B cell (primary cell): ENCODE results near the gene TRDN. TPM values are rescaled to one million over a fixed set of nuclear protein-coding genes. Genes with fewer than 3 reads are reported as not detected.

Experiments used
- ATAC-seq: fragments of 200-7000 bp; cut with Tn5 transposase; one replicate; pipeline ENCODE4 v1.10.0; 2021; ENCODE audit warnings: low read depth, mild to moderate bottlenecking, moderate number of reproducible peaks, moderate library complexity
- CTCF ChIA-PET: fragments of 350-600 bp; sonication (Branson Sonifier 250); formaldehyde crosslinking; loops from one replicate; lab custom pipeline; 2021; ENCODE audit warnings: antibody characterized with exemption, inconsistent platforms; lab: Charles Lee
- POLR2A ChIA-PET: fragments of 350-600 bp; sonication (Branson Sonifier 250); formaldehyde crosslinking; loops from one replicate; lab custom pipeline; 2021; ENCODE audit warnings: antibody characterized with exemption; lab: Charles Lee
- DNase-seq: peaks from one replicate; pipeline ENCODE4 v3.0.0; 2013
- H2AFZ ChIP-seq: 2 replicates; pipeline ENCODE4 v1.6.1; 2012; ENCODE audit warnings: mild to moderate bottlenecking, low read depth, low read length; ENCODE audit not compliant: insufficient read depth, poor library complexity, severe bottlenecking
- H3K27ac ChIP-seq, 2 donors: 1 replicate in 1 of 2; 2 replicates in 1 of 2; pipeline ENCODE4 v1.5.1; 2012 to 2013; ENCODE audit warnings: low read length in 2 of 2, mild to moderate bottlenecking in 2 of 2, moderate library complexity in 1 of 2
- H3K27me3 ChIP-seq, 4 experiments: fragments of 200-600 bp in 1 of 4; sonication (generic) in 1 of 4; replicated peaks in 1 of 4; 1 replicate in 2 of 4; 2 replicates in 2 of 4; pipeline versions ENCODE4 v1.6.1 to v1.7.0; 2013 to 2016; ENCODE audit warnings: low read length in 3 of 4, mild to moderate bottlenecking in 2 of 4, mixed read lengths in 1 of 4, moderate library complexity in 1 of 4; ENCODE audit not compliant: insufficient read depth in 4 of 4, control insufficient read depth in 3 of 4; ENCODE audit errors: control extremely low read depth in 1 of 4
- H3K36me3 ChIP-seq, 2 experiments: replicated peaks in 1 of 2; 1 replicate in 1 of 2; 2 replicates in 1 of 2; pipeline versions ENCODE4 v1.6.1 to v1.7.1; 2013; ENCODE audit warnings: low read length in 1 of 2; ENCODE audit not compliant: insufficient read depth in 2 of 2, control insufficient read depth in 1 of 2; ENCODE audit errors: control extremely low read depth in 1 of 2, extremely low read depth in 1 of 2
- H3K4me1 ChIP-seq, 2 donors: fragments of 200-600 bp in 1 of 2; sonication (generic) in 1 of 2; 1 replicate in 1 of 2; 2 replicates in 1 of 2; pipeline versions ENCODE4 v1.5.1 to v1.6.1; 2013 to 2017; ENCODE audit warnings: low read length in 2 of 2; ENCODE audit not compliant: control insufficient read depth in 2 of 2, insufficient read depth in 2 of 2
- H3K4me2 ChIP-seq: replicated peaks from 2 replicates; pipeline ENCODE3; 2012; ENCODE audit warnings: mild to moderate bottlenecking, low read depth, low read length; ENCODE audit not compliant: poor library complexity, severe bottlenecking
- H3K4me3 ChIP-seq, 5 experiments: fragments of 200-600 bp in 1 of 5; sonication (generic) in 1 of 5; 1 replicate in 3 of 5; 2 replicates in 2 of 5; pipeline versions ENCODE4 v1.5.1 to v1.7.0; 2011 to 2016; ENCODE audit warnings: low read length in 4 of 5, mild to moderate bottlenecking in 4 of 5, low read depth in 2 of 5, control low read depth in 1 of 5, moderate library complexity in 1 of 5; ENCODE audit not compliant: insufficient read depth in 1 of 5; ENCODE audit errors: control extremely low read depth in 1 of 5, extremely low read depth in 1 of 5
- H3K79me2 ChIP-seq: fragments of 200-600 bp; sonication (generic); one replicate; pipeline ENCODE4 v1.6.0; 2016; ENCODE audit warnings: low read length; ENCODE audit not compliant: control insufficient read depth, insufficient read depth
- H3K9ac ChIP-seq: fragments of 200-600 bp; sonication (generic); 2 replicates; pipeline ENCODE4 v1.6.1; 2017; ENCODE audit warnings: mild to moderate bottlenecking, low read length, moderate library complexity
- H3K9me3 ChIP-seq, 3 donors: one replicate each; pipeline versions ENCODE4 v1.6.1 to v1.7.1; 2013; ENCODE audit warnings: low read length in 2 of 3; ENCODE audit not compliant: control insufficient read depth in 2 of 3, insufficient read depth in 1 of 3; ENCODE audit errors: control extremely low read depth in 1 of 3
- H4K20me1 ChIP-seq: 2 replicates; pipeline ENCODE4 v1.6.0; 2012; ENCODE audit warnings: mild to moderate bottlenecking, low read length; ENCODE audit not compliant: insufficient read depth, control insufficient read depth, poor library complexity, severe bottlenecking
- H3K27ac Mint-ChIP-seq: one replicate; pipeline ENCODE4 v1.8.0; 2021; ENCODE audit warnings: mixed read lengths
- H3K27me3 Mint-ChIP-seq: one replicate; pipeline ENCODE4 v1.8.0; 2021; ENCODE audit warnings: mixed read lengths
- H3K4me1 Mint-ChIP-seq: one replicate; pipeline ENCODE4 v1.8.0; 2021; ENCODE audit warnings: mixed read lengths
- H3K4me3 Mint-ChIP-seq: one replicate; pipeline ENCODE4 v1.8.0; 2021; ENCODE audit warnings: mixed read lengths
- H3K9me3 Mint-ChIP-seq: one replicate; pipeline ENCODE4 v1.8.0; 2022; ENCODE audit warnings: mixed read lengths; ENCODE audit not compliant: insufficient read depth
- CTCF ChIP-seq: fragments of 200-600 bp; IDR thresholded peaks from one replicate; pipeline ENCODE4 v1.8.0; 2022; ENCODE audit warnings: antibody characterized with exemption, mild to moderate bottlenecking
- EZH2 ChIP-seq: IDR thresholded peaks from 2 replicates; pipeline ENCODE4 v1.6.1; 2012; ENCODE audit warnings: borderline replicate concordance, low read depth, mild to moderate bottlenecking, moderate library complexity, low read length; ENCODE audit not compliant: insufficient read depth, poor library complexity, severe bottlenecking
- WGBS: methylation state at CpG from one replicate; pipeline ENCODE4 v1.1.5; 2013; ENCODE audit warnings: missing lambda C conversion rate; ENCODE audit not compliant: insufficient coverage; 5-methylcytosine and 5-hydroxymethylcytosine counted together
- intact Hi-C: fragments of 100-400 bp; cut with micrococcal nuclease; formaldehyde crosslinking; loops from one replicate; pipeline ENCODE4 v1.10.0; 2022
- polyA plus RNA-seq: library from polyadenylated mRNA; depleted of rRNA; stranded (reverse); fragments of >200 nt; gene quantifications from 2 replicates; pipeline ENCODE4 v1.2.3, GENCODE V29; 2012
- total RNA-seq, 2 donors: library from RNA; stranded (reverse); fragments of 120-200 nt in 1 of 2; gene quantifications; 1 replicate in 1 of 2; 2 replicates in 1 of 2; pipeline versions ENCODE4 v1.2.3 to v1.2.4, GENCODE V29; 2013 to 2022

Gene TRDN
- total and polyA plus RNA-seq, 2 donors (not counting 1 experiment from before 2014, with no cell fraction given) = not detected

- TF ChIP-seq EZH2 (no peak), CTCF (no peak)
- no peak overlapping the region for H3K27ac ChIP-seq
- H3K27me3 Mint-ChIP-seq = no peaks in the 10 kb centered on the region
- H3K9me3 Mint-ChIP-seq = no peaks in the 10 kb centered on the region
- no peak overlapping the region for H2AFZ ChIP-seq
- intact Hi-C loops = no loop called here
- H3K4me3 ChIP-seq = no peak overlapping the region
- H3K4me1 ChIP-seq = no peaks in the 10 kb centered on the region
- no peak for DNase-seq
- ChIA-PET POLR2A (no interaction called here), CTCF (no interaction called here)
- no peak for ATAC-seq
- no peaks in the 10 kb centered on the region for H3K9me3 ChIP-seq
- no peak overlapping the region for H3K4me3 Mint-ChIP-seq
- H3K9ac ChIP-seq = no peak overlapping the region
- no peaks in the 10 kb centered on the region for H3K4me1 Mint-ChIP-seq
- no peaks in the 10 kb centered on the region for H3K36me3 ChIP-seq
- no peaks in the 10 kb centered on the region for H4K20me1 ChIP-seq
- H3K27me3 ChIP-seq = no peaks in the 10 kb centered on the region
- no peak overlapping the region for H3K4me2 ChIP-seq
- no peak overlapping the region for H3K27ac Mint-ChIP-seq
- H3K79me2 ChIP-seq = no peaks in the 10 kb centered on the region
These were observed 89.4 kb downstream of the TRDN start for GRCh38 chr6:123547216-123547978.

GRCh38 chr6:123546537-123546936 is 90.2 kb downstream of the TRDN start:
- H3K27ac Mint-ChIP-seq = no peak overlapping the region
- Histone ChIP-seq H3K36me3 (no peaks in the 10 kb centered on the region), H3K9ac (no peak overlapping the region), H4K20me1 (no peaks in the 10 kb centered on the region), H3K4me3 (no peak overlapping the region), H3K4me2 (no peak overlapping the region), H3K27ac (no peak overlapping the region), H3K27me3 (no peaks in the 10 kb centered on the region), H3K79me2 (no peaks in the 10 kb centered on the region), H2AFZ (no peak overlapping the region), H3K4me1 (no peaks in the 10 kb centered on the region), H3K9me3 (no peaks in the 10 kb centered on the region)
- DNase-seq (no peak), ATAC-seq (no peak)
- TF ChIP-seq EZH2 = no peak
- TF ChIP-seq CTCF = no peak
- H3K9me3 Mint-ChIP-seq = no peaks in the 10 kb centered on the region
- POLR2A ChIA-PET = no interaction called here
- H3K4me3 Mint-ChIP-seq = no peak overlapping the region
- no peaks in the 10 kb centered on the region for H3K4me1 Mint-ChIP-seq
- H3K27me3 Mint-ChIP-seq = no peaks in the 10 kb centered on the region
- CTCF ChIA-PET = no interaction called here
- intact Hi-C loops = no loop called here
- WGBS = 64% methylated on average over 1 of the region's 2 CpGs
